ENCODE measurements around the gene SLC26A1. TPM values are rescaled to one million over a fixed set of nuclear protein-coding genes. Genes with fewer than 3 reads are reported as not detected.

Gene SLC26A1
- total RNA-seq, 1 experiment from 2014 or later = 0.09 TPM

DNA sequence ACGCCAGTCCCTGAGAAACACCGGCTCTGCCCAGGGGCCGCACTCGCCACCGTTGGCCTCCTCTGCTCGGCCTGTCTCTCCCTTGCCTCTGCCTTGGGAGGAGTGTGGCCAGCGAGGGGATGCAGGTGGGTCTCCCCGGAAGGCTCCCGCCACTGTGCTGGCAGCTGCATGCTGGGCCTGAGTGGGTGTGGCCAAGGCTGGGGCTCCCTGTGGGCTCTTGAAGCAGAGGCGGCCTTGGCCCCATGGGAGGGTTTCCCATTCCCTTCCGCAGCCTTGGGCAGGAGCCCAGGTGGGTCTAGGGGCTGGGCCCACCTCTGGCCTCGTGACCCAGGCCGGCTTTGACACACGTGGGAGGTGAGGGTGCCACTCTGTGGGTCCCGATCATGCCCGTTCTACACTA is 37.4 kb upstream of the SLC26A1 start:
- no peaks in the 10 kb centered on the region for H3K79me1 ChIP-seq (ENCODE audit: insufficient read depth, low read depth, low read length, poor library complexity, severe bottlenecking)
- H3K18ac ChIP-seq (ENCODE audit: insufficient read length, low read depth, low read length) = no peak overlapping the region
- no peaks in the 10 kb centered on the region for H3K27me3 ChIP-seq (ENCODE audit: insufficient read depth, low read length)
- H4K91ac ChIP-seq (ENCODE audit: insufficient read length, low read depth, low read length) = no peak overlapping the region
- H2BK5ac ChIP-seq (ENCODE audit: insufficient read length, low read length) = no peak overlapping the region
- H3K23ac ChIP-seq (ENCODE audit: insufficient read length, low read depth, low read length) = no peak overlapping the region
- H3T11ph ChIP-seq (ENCODE audit: low read length) = no peak overlapping the region
- Mint-ChIP-seq H3K4me1 (peaks cover 0 to 4% of the 10 kb centered on the region in 2 experiments; a peak in 1 of 4 replicates), H3K27me3 (ENCODE audit: low read depth) (no peaks in the 10 kb centered on the region), H3K9me3 (no peaks in the 10 kb centered on the region), H3K27ac (no peak overlapping the region), H3K36me3 (ENCODE audit: insufficient read depth in 1 of 3, low read depth in 3 of 3) (peaks cover 3 to 6% (median 6%) of the 10 kb centered on the region in 3 experiments; a peak in 5 of 7 replicates), H3K4me3 (no peak overlapping the region)
- no peak overlapping the region for H2AFZ ChIP-seq (ENCODE audit: low read length)
- no peak overlapping the region; the same call in 1 of the 2 replicates for H3K14ac ChIP-seq (ENCODE audit: insufficient read depth, low read length)
- no CpG with 5 or more reads among the region's 16 CpGs for WGBS (ENCODE audit: extremely low coverage, insufficient read length, low lambda C conversion rate)
- no peaks in the 10 kb centered on the region for H3K79me2 ChIP-seq (ENCODE audit: insufficient read depth, low read length)
- no peak overlapping the region for H3K56ac ChIP-seq (ENCODE audit: insufficient read length, low read depth, low read length)
- H3K4me1 ChIP-seq (ENCODE audit: insufficient read depth, low read length) = no peaks in the 10 kb centered on the region; the same call in 1 of the 2 replicates
- H3K4ac ChIP-seq (ENCODE audit: low read depth, low read length) = no peak overlapping the region
- no peaks in the 10 kb centered on the region for H3K9me3 ChIP-seq (ENCODE audit: control insufficient read depth, low read depth, low read length)
- TF ChIP-seq, protein P1, sequence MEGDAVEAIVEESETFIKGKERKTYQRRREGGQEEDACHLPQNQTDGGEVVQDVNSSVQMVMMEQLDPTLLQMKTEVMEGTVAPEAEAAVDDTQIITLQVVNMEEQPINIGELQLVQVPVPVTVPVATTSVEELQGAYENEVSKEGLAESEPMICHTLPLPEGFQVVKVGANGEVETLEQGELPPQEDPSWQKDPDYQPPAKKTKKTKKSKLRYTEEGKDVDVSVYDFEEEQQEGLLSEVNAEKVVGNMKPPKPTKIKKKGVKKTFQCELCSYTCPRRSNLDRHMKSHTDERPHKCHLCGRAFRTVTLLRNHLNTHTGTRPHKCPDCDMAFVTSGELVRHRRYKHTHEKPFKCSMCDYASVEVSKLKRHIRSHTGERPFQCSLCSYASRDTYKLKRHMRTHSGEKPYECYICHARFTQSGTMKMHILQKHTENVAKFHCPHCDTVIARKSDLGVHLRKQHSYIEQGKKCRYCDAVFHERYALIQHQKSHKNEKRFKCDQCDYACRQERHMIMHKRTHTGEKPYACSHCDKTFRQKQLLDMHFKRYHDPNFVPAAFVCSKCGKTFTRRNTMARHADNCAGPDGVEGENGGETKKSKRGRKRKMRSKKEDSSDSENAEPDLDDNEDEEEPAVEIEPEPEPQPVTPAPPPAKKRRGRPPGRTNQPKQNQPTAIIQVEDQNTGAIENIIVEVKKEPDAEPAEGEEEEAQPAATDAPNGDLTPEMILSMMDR (conservative IDR thresholded peaks at IDR 0.05) = no peak
- no peak overlapping the region for H2BK20ac ChIP-seq (ENCODE audit: low read depth, low read length, poor library complexity, severe bottlenecking)
- no peaks in the 10 kb centered on the region for H4K20me1 ChIP-seq (ENCODE audit: control insufficient read depth, insufficient read depth, insufficient read length)
- H2BK12ac ChIP-seq (ENCODE audit: insufficient read length, low read depth, low read length) = no peak overlapping the region
- H3K27ac ChIP-seq (ENCODE audit: insufficient read length, low read depth, low read length) = no peak overlapping the region
- H3K4me2 ChIP-seq (ENCODE audit: insufficient read depth, insufficient read length, low read length) = no peak overlapping the region
- no peak overlapping the region for H2AK5ac ChIP-seq (ENCODE audit: insufficient read length, low read length)
- no peak for DNase-seq
- no peak overlapping the region for H4K8ac ChIP-seq (replicated peaks; ENCODE audit: insufficient read length, low read depth, low read length)
- H3K9ac ChIP-seq (ENCODE audit: extremely low read depth, insufficient read length, low read length) = no peak overlapping the region
- H3K23me2 ChIP-seq (ENCODE audit: insufficient read length, low read depth, low read length, poor library complexity, severe bottlenecking) = no peaks in the 10 kb centered on the region
- H2BK120ac ChIP-seq (ENCODE audit: low read depth, low read length, poor library complexity, severe bottlenecking) = no peak overlapping the region
- H4K5ac ChIP-seq (ENCODE audit: insufficient read length, low read depth, low read length) = no peak overlapping the region
- H2BK15ac ChIP-seq (ENCODE audit: low read depth, low read length) = no peak overlapping the region

Data from H9 (cell line).